Measurements from ENCODE around the gene AFAP1L2. TPM values are rescaled to one million over a fixed set of nuclear protein-coding genes. Genes with fewer than 3 reads are reported as not detected.
"Not testable (repeated sequence)": the region's sequence is repeated elsewhere in the genome, so short reads cannot be mapped to it uniquely, and the experiment has no call there.

The AFAP1L2 gene
- total RNA-seq, 2 experiments from 2014 or later: 3.2 to 3.4 TPM

- ChIA-PET CTCF (no interaction called here), POLR2A (no interaction called here)
Observed at GRCh38 chr10:114367351-114368056, 36.8 kb downstream of the AFAP1L2 start.

- POLR2A ChIA-PET: no interaction called here
- CTCF ChIA-PET: no interaction called here
Observed at GRCh38 chr10:114364726-114365125, 39.6 kb downstream of the AFAP1L2 start.

- CTCF ChIA-PET: no interaction called here
- POLR2A ChIA-PET: no interaction called here
Observed at GRCh38 chr10:114363745-114364454, 40.4 kb downstream of the AFAP1L2 start.

GRCh38 chr10:114362826-114363355 is 41.4 kb downstream of the AFAP1L2 start:
- POLR2A ChIA-PET: no interaction called here
- CTCF ChIA-PET: interaction anchor here (0.5 kb wide), 1 partner anchor 166 kb away, joined by 5 read pairs; no protein-coding TSS in a partner anchor

GRCh38 chr10:114359953-114360345 is 44.4 kb downstream of the AFAP1L2 start:
- ChIA-PET CTCF (no interaction called here), POLR2A (no interaction called here)

GRCh38 chr10:114359041-114359952 is 45.0 kb downstream of the AFAP1L2 start:
- ChIA-PET POLR2A (no interaction called here), CTCF (no interaction called here)

- ChIA-PET POLR2A (no interaction called here), CTCF (no interaction called here)
Observed at GRCh38 chr10:114357515-114357996, 46.7 kb downstream of the AFAP1L2 start.

GRCh38 chr10:114356751-114357514 is 47.4 kb downstream of the AFAP1L2 start:
- ChIA-PET CTCF (no interaction called here), POLR2A (interaction anchor here (0.5 kb wide), 1 partner anchor 112 kb away, joined by 3 read pairs; no protein-coding TSS in a partner anchor)

GRCh38 chr10:114356126-114356525 is 48.2 kb downstream of the AFAP1L2 start:
- POLR2A ChIA-PET: no interaction called here
- CTCF ChIA-PET: no interaction called here

GRCh38 chr10:114353383-114353782 is 50.9 kb downstream of the AFAP1L2 start:
- ChIA-PET POLR2A (no interaction called here), CTCF (no interaction called here)

GRCh38 chr10:114352653-114353298 is 51.5 kb downstream of the AFAP1L2 start:
- ChIA-PET CTCF (interaction anchor here (0.6 kb wide), 1 partner anchor 1520 kb away, joined by 4 read pairs; no protein-coding TSS in a partner anchor), POLR2A (no interaction called here)

- ChIA-PET POLR2A (no interaction called here), CTCF (no interaction called here)
Observed at GRCh38 chr10:114350751-114351150, 53.6 kb downstream of the AFAP1L2 start.

GRCh38 chr10:114349522-114350215 is 54.6 kb downstream of the AFAP1L2 start:
- ChIA-PET POLR2A (no interaction called here), CTCF (no interaction called here)

- CTCF ChIA-PET, POLR2A ChIA-PET: not testable (repeated sequence)
Observed at GRCh38 chr10:114349071-114349470, 55.2 kb downstream of the AFAP1L2 start.

GRCh38 chr10:114347791-114348190 is 56.5 kb downstream of the AFAP1L2 start:
- ChIA-PET POLR2A (no interaction called here), CTCF (no interaction called here)

- ChIA-PET CTCF (no interaction called here), POLR2A (no interaction called here)
Observed at GRCh38 chr10:114347241-114347640, 57.1 kb downstream of the AFAP1L2 start.

GRCh38 chr10:114346176-114347031 is 57.9 kb downstream of the AFAP1L2 start:
- ChIA-PET CTCF (no interaction called here), POLR2A (no interaction called here)

GRCh38 chr10:114345701-114346100 is 58.6 kb downstream of the AFAP1L2 start:
- ChIA-PET CTCF (no interaction called here), POLR2A (no interaction called here)
